HG02678 (cell line): ENCODE measurements around the gene GNAS.

Experiments
- ATAC-seq: cut with Tn5 transposase; IDR thresholded peaks from one replicate; pipeline ENCODE4 v1.9.1; 2021; ENCODE audit warnings: mild to moderate bottlenecking, moderate library complexity; ENCODE audit not compliant: unreplicated experiment

Gene GNAS

DNA sequence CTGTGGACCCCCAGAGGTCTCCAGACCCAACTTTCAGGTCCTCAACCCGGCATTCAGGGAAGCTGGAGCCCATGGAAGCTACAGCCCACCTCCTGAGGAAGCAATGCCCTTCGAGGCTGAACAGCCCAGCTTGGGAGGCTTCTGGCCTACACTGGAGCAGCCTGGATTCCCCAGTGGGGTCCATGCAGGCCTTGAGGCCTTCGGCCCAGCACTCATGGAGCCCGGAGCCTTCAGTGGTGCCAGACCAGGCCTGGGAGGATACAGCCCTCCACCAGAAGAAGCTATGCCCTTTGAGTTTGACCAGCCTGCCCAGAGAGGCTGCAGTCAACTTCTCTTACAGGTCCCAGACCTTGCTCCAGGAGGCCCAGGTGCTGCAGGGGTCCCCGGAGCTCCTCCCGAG is 950 bp downstream of the GNAS start:
- no peak for ATAC-seq

DNA sequence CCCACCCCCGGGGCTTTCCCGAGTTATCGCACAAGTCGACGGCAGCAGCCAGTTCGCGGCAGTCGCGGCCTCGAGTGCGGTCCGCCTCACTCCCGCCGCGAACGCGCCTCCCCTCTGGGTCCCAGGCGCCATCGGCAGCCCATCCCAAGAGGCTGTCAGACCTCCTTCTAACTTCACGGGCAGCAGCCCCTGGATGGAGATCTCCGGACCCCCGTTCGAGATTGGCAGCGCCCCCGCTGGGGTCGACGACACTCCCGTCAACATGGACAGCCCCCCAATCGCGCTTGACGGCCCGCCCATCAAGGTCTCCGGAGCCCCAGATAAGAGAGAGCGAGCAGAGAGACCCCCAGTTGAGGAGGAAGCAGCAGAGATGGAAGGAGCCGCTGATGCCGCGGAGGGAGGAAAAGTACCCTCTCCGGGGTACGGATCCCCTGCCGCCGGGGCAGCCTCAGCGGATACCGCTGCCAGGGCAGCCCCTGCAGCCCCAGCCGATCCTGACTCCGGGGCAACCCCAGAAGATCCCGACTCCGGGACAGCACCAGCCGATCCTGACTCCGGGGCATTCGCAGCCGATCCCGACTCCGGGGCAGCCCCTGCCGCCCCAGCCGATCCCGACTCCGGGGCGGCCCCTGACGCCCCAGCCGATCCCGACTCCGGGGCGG is 1.6 kb downstream of the GNAS start:
- ATAC-seq = no peak

DNA sequence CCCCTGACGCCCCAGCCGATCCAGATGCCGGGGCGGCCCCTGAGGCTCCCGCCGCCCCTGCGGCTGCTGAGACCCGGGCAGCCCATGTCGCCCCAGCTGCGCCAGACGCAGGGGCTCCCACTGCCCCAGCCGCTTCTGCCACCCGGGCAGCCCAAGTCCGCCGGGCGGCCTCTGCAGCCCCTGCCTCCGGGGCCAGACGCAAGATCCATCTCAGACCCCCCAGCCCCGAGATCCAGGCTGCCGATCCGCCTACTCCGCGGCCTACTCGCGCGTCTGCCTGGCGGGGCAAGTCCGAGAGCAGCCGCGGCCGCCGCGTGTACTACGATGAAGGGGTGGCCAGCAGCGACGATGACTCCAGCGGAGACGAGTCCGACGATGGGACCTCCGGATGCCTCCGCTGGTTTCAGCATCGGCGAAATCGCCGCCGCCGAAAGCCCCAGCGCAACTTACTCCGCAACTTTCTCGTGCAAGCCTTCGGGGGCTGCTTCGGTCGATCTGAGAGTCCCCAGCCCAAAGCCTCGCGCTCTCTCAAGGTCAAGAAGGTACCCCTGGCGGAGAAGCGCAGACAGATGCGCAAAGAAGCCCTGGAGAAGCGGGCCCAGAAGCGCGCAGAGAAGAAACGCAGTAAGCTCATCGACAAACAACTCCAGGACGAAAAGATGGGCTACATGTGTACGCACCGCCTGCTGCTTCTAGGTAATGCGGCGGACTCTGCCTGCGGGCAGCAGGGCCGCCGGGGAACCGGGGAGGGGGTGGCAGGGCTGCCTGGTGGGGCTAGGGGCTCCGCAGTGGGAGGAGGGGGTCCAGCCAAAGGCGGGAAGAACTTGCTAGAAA is 2.3 kb downstream of the GNAS start:
- ATAC-seq = no peak

DNA sequence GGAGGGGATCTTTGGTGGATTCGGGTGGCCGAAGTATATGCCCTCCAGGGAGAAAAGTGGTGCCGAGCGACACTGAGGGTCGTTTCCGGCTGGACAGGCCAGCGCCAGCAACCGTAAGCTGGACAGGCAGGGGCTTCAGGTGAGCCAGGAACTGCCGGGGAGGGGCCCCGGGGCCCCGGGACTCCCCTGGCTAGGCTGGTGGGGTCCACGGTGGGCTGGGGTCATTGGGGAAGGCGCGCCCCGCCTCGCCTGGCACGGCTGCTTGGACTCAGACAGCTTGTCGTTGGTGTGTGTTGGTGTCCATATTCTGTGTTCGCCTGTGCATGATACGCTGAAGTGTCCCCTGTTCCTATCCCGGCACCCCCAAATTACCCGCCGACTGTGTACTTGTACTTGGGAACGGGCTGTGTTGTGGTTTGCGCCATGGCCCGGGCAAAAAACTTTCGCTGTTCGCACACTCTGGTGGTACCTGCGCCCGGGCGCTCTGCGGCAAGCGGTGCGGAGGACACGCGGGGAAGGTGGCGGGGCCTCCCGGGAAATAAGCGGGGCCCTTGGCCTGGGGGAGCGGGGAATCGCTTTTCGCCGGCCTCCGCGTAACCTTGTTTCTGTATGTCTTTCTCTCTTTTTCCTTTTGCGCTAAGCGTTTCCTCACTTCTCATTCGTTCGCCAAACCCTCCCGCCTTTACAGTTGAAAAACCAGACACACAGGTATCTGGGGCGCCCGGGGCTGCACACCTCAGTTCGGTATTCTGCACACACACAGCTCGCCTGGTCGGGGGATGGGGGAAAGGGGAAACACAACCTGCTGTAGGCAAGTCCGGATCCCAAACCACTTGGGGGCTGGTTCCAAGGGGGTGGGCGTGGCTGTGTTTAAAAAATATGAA is 3.2 kb downstream of the GNAS start:
- no peak for ATAC-seq

DNA sequence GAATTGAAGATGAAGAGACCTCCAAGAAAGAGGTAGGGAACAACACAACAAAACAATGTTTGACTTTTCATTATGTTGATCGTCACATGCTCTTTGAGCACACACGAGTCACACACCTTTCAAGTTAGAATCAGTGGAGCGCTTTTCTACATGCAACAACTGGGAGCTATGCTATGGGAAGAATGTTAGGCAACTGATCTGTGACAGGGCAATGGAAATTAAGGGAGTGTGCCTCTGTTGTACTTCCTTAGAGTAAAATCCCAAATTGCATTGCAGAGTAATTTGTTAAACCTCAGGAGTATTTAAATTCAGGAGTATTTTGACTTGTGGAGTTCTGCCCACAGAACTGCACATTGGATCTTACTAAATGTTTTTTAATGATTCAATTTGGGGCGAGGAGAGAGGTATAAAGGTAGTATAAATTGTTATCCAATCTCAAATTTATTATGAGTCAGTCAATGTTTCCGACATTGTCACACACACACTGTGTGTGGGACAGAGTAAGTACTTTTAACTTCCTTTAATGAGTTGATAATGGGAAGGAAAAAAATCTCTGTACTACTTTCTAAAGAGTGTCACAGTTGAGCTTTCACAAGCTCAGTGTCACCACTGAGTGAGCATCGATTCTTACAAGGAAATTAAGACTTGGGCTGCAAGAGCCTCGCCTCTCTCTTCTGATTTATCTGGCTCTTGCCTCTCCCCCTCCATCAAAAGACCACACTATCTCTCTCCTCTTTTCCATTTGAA is 10.7 kb downstream of the GNAS start:
- no peak for ATAC-seq

DNA sequence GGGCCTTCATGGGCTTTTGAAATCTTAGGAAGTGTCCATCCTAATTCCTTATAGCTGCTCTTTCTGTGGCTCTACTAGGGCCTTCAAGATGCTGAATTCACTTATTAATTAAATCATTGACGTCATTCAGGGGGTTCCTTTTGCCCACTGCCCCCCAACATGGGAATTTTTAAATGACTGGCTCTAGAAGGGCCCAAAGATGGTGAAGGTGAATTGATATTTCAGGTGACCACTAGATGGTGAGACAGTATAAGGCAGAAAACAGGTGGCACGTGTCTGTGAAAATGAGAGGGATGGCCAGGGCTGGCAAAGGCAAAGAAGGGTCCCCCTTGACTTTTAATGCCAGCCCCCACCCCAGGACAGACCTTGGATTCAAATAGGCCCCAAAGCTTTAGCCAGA is 11.8 kb downstream of the GNAS start:
- ATAC-seq = no peak

DNA sequence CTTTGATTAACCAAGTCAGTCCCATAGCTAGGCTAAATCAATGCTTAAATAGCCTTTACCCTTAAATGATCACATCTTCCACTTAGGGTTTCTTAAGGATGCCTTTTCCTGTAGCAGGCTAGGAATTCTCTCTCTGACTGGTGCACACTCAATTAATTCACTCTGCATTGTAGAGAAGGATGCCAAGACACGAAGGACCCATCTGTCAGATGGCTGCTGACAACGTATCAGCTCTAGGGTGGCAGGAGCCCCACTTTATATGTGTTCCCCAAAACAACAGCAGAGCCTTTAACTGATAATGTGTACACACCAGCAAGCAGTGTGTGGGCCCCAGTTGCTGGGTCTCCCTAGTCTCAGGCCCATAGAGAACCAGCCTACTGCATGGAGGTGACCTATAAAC is 13.3 kb downstream of the GNAS start:
- no peak for ATAC-seq

DNA sequence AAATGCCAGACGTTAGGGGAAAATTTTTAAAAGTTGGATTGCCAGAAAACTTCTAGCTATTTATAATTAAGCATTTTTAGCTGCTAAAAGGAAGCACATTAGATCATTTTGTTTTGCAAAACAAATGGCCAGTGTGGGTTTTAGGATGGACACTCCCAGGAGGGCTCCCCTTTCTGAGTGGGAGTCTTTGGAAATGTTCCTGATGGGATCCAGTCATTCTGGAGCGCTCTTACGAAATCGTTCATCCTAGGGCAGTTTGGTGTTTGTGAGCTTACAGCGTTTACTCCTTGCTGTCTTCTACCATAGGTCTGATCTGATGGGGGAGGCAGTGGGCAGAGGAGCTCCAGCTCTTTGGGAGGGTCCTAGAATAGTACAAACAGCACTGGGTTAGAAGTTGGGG is 14.7 kb downstream of the GNAS start:
- ATAC-seq = no peak

DNA sequence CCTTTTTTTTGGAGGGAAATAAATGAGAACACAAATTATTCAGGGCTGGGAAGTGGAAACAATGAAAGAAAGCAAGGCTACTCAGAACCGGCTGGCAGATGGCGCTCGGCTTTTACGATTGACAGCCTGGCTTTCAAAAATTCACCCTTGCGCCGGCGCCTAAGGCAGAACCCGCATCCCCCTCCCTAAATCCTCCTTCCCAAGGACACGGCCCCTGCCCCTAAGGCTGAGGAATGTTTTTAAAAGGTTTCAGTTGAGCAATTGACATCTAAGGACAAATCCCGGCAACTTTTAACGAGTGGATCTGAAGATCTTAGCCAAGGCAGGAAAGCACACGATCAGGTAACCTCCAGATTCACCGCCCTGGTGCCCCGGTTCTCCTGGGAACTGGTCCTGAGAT is 16.3 kb downstream of the GNAS start:
- no peak for ATAC-seq

DNA sequence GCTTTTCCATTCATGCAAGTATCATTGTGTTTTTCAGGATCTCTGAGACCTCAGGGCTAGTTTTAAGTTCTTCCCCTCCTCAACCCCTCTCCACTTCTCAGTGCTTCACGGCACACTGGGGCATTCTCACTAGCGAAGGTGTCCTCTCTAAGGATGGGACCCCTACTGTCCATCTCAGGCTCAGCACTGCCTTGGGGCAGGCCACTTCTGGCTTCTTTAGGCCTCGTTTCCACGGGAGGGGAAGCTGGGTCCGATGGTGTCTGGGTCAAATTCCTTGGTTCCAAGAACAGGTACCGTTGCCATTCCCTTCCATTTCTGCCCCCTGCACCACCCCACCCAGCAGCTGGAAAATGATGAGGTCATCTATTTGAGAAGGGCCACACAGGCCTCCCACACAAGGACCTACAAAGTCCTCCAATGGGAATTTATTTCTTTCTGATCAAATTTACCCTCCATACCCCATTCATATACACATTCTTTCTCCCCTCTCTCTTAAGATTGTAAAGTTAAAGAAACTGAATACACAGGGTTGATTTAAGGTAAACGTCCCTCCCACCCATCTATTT is 17.2 kb downstream of the GNAS start:
- no peak for ATAC-seq

DNA sequence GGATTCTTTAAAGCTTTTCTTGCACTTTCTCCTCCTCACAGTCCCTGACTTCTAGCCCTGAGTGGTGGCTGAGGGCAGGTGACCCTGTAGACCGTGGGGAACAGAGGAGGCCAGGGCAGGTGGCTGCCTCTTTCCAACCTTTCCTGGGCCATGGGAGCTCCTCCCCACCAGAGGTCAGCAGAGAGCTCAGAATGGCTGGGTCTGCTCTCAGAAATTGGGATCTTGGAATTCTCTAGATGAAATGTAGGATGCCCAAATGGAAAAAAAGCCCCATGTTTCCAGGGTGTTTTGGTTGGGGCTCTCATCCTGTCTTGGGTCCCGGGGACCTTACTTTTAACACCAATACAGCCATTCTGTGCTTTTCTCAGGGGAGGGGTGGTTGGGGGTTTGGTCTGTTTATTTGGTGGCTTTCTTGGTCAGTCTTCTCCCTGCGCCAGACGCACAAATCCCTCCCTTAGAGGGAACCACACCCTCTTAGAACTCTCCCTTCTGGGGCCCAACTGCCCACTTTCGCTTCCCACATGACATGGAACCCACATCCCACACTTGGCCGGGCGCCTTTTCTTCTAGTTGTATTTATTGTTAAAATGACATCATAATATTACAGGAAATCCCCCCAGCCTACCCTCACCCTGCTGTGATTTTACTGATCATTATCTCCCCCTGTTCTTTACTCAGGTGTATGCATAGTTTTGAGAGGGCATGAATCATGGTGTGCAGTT is 17.9 kb downstream of the GNAS start:
- ATAC-seq = no peak

DNA sequence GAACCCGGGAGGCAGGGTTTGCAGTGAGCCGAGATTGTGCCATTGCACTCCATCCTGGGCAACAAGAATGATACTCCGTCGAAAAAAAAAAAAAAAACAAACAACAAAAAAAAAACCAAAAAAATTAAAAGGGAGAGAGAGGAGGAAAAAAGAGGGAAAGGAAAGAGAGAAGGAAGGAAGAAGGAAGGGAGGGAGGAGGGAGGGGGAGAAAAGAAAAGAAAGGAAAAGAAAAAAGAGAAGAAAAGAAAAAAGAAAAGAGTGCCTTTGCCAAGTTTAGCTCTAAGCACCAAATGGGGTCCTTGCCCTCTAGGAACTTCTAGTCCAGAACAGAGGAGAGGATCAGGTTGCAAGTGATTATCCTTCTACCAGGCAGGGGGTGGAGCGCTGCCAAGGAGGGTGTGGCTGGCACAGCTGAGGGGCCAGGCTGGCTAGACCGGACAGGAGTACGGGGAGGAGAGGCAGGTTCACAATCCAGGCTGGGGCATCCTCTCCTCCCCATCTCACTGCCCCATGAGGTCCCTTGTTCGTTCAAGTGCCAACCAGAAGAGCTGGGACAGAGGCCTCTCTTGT is 19.1 kb downstream of the GNAS start:
- no peak for ATAC-seq

DNA sequence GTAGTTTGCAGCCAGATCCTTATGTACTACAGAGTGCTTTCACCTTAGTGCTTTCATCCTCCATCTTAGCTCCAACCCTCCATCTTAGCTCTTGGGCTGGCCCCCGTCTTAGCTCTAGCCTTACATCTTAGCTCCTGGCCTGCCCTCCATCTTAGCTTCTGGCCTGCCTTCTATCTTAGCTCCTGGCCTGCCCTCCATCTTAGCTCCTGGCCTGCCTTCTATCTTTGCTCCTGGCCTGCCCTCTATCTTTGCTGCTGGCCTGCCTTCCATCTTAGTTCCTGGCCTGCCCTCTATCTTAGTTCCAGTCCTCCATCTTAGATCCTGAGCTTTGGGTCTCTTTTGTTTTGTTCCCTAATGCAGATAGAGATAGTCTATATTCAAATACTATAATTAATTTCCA is 22.0 kb downstream of the GNAS start:
- ATAC-seq = no peak

DNA sequence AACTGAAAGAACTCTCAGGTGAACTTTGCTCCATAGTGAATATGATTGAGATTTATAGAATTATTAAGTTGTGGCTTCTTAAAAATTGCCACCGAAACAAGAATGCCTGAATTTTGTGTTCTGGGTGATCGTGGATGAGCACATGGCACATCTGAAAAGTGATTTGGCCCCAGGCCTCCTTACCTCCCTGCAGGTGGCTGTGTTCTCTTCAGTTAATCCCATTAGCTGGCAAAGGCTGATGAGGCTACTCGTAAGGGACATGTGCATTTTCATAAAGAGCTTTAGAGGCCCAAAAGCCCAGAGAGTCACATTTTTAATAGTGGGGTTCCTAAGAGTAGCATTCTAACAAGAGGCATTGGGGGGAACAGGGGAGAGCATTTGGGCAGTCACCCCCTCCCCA is 22.6 kb downstream of the GNAS start:
- no peak for ATAC-seq

DNA sequence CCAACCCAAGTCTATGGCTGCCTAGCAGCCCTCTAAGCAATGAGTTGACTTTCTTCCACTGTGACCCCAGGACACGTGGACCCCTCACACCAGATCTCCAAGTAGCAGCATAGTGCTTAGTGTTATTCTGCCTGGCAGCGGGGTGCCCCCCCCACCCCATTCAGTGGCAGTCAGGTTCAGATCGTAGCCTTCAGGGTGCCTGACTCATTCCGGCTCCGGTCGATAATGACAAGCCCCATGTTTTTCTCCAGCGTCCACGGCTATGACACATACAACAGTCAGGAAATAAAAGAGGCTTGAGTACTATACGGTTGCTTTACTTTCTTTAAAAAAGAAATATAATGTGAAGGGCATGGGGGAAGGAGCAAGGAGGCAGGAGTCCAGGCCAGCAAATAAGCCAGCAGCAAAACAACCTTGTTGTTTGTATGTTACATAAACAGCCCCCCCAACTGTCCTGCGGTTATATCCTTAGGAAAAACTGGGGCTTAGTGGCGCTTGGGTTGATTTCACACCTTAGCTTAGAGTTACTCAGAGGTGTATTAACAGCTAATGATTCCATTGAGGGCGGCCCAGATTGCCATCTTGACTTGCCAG is 23.1 kb downstream of the GNAS start:
- ATAC-seq = no peak

DNA sequence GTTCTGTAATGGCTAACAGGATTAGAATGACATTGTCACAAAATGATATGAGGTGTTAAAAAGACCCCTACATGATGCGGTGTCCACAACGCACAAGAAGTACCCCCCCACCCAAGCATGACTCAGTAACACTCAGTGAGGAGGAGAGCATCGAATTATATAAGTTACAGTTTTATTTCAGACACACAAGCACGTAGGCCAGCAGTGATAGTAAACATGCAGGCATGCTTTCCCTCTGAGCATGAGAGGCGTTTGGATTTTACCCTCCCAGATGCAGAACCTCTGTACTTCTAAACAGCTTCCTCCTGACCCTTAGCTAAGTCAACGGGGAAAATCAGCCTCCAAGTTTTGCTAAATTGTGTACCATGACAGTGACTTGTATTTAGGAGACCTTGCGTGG is 23.9 kb downstream of the GNAS start:
- ATAC-seq = no peak

DNA sequence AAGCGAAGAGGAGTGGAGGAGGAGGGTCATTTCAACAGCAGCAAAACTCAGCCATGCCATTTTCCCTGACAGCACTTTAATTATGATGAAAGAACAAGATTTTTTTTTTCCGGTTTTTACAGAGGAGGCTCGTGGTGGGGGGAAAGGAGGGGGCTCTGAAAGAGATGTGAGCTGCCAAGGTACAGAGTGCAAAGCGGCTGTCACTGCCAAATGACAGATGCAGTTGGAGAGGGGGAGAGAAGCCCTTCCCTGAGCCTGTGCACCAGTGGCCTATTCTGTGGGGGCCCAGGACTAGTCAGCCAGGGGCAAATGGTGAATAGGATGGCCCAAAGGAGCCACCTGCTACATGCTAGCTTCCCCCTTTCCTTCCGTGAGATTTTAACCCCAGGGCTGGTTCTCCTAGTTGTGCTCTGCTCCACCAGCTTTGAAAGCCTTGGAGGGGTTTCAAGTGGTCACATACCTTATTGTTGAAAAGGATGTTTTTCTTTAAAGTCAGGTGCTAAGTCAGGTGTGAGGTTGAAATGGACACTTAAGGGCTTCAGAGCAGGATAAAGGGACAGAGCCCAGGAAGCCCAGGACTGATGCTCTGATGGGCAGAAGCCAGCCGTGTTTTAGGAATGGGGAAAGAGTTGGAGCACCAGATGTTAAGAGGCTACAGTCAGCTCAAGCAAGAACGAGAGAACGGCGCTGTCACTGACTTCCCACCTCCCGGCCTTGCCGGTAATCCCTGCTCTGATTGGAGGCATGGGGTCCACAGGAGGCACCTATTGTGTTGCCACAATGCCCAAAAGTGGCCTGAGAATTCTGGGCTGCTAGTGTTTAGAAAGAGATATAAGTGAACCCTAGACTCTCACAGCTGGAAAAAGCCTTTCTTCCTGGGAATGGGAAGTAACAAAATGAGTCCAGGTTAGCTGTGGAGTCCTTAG is 24.8 kb downstream of the GNAS start:
- ATAC-seq = no peak

DNA sequence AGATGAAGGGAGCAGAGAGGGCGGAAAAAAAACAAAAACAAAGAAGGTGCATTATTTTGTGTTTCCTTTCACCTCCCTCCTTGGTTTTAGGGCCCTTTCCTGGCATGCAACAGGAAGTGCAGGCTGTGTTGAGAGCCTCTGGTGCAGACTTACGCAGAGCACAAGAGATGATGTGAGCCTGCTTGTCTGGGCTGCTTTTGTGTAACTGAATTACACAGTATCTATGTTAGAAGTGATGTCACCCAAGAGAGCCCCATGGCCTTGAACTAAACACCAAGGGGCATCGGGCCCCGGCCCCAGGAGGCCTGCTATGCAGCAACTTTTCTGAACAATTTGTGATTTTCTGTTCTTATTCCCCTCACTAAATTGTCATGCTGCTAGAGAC is 25.5 kb downstream of the GNAS start:
- ATAC-seq = no peak
